Trophoblast cell (in vitro differentiated cells and primary cell): ENCODE data around the gene RBMY1E. TPM values are rescaled to one million over a fixed set of nuclear protein-coding genes. Genes with fewer than 3 reads are reported as not detected.
"Not testable (repeated sequence)": the region's sequence is repeated elsewhere in the genome, so short reads cannot be mapped to it uniquely, and the experiment has no call there.

ENCODE experiments used
- DNase-seq, 2 donors: peaks; one replicate each; pipeline ENCODE4 v3.0.0-alpha.2; 2016
- H2AFZ ChIP-seq: 2 replicates; pipeline ENCODE4 v1.6.1; 2013; ENCODE audit warnings: low read length, moderate library complexity, mild to moderate bottlenecking; ENCODE audit not compliant: insufficient read depth, poor library complexity
- H2AK5ac ChIP-seq: 2 replicates; pipeline ENCODE4 v1.6.1; 2013; ENCODE audit warnings: mild to moderate bottlenecking, low read length
- H2BK120ac ChIP-seq: 2 replicates; pipeline ENCODE4 v1.6.1; 2013; ENCODE audit warnings: low read length, mild to moderate bottlenecking, moderate library complexity; ENCODE audit not compliant: insufficient read depth, poor library complexity
- H2BK12ac ChIP-seq: 2 replicates; pipeline ENCODE4 v1.6.1; 2013; ENCODE audit warnings: mild to moderate bottlenecking, low read length, moderate library complexity
- H2BK5ac ChIP-seq: 2 replicates; pipeline ENCODE4 v1.6.1; 2013; ENCODE audit warnings: low read length, low read depth, moderate library complexity, mild to moderate bottlenecking; ENCODE audit not compliant: poor library complexity
- H3K14ac ChIP-seq: 2 replicates; pipeline ENCODE4 v1.6.1; 2013; ENCODE audit warnings: mild to moderate bottlenecking, low read length
- H3K18ac ChIP-seq: 2 replicates; pipeline ENCODE4 v1.6.1; 2013; ENCODE audit warnings: mild to moderate bottlenecking, low read length
- H3K23ac ChIP-seq: 2 replicates; pipeline ENCODE4 v1.6.1; 2013; ENCODE audit warnings: low read length
- H3K27ac ChIP-seq: 2 replicates; pipeline ENCODE4 v1.5.1; 2013; ENCODE audit warnings: low read depth, mild to moderate bottlenecking, inconsistent platforms, low read length, moderate library complexity
- H3K27me3 ChIP-seq: 2 replicates; pipeline ENCODE4 v1.6.1; 2013; ENCODE audit warnings: inconsistent platforms, mild to moderate bottlenecking, low read length, moderate library complexity; ENCODE audit not compliant: insufficient read depth
- H3K36me3 ChIP-seq, 2 experiments: 1 replicate in 1 of 2; 2 replicates in 1 of 2; pipeline ENCODE4 v1.6.1; 2013; ENCODE audit warnings: low read length in 2 of 2, mild to moderate bottlenecking in 2 of 2, moderate library complexity in 1 of 2; ENCODE audit not compliant: insufficient read depth in 2 of 2, control insufficient read depth in 1 of 2
- H3K4ac ChIP-seq: 2 replicates; pipeline ENCODE4 v1.6.1; 2013; ENCODE audit warnings: low read depth, mild to moderate bottlenecking, low read length, moderate library complexity
- H3K4me1 ChIP-seq, 2 experiments: 1 replicate in 1 of 2; 2 replicates in 1 of 2; pipeline ENCODE4 v1.6.1; 2013; ENCODE audit warnings: low read length in 2 of 2, mild to moderate bottlenecking in 2 of 2, moderate library complexity in 1 of 2; ENCODE audit not compliant: insufficient read depth in 2 of 2, control insufficient read depth in 1 of 2
- H3K4me2 ChIP-seq: 2 replicates; pipeline ENCODE4 v1.6.1; 2013; ENCODE audit warnings: inconsistent platforms, mild to moderate bottlenecking, low read length, moderate library complexity
- H3K4me3 ChIP-seq: 2 replicates; pipeline ENCODE4 v1.5.1; 2013; ENCODE audit warnings: mild to moderate bottlenecking, low read depth, low read length, inconsistent platforms
- H3K79me1 ChIP-seq: one replicate; pipeline ENCODE4 v1.6.1; 2013; ENCODE audit warnings: low read length
- H3K79me2 ChIP-seq: 2 replicates; pipeline ENCODE4 v1.6.1; 2013; ENCODE audit warnings: low read length, mild to moderate bottlenecking; ENCODE audit not compliant: control insufficient read depth, insufficient read depth, poor library complexity
- H3K9ac ChIP-seq: 2 replicates; pipeline ENCODE4 v1.6.1; 2013; ENCODE audit warnings: mild to moderate bottlenecking, low read length
- H3K9me3 ChIP-seq: 2 replicates; pipeline ENCODE4 v1.6.1; 2013; ENCODE audit warnings: low read depth, mild to moderate bottlenecking, control low read depth, inconsistent platforms, low read length; ENCODE audit not compliant: insufficient read depth
- H4K12ac ChIP-seq: 2 replicates; pipeline ENCODE4 v1.6.1; 2013; ENCODE audit warnings: low read depth, mild to moderate bottlenecking, low read length, moderate library complexity
- H4K8ac ChIP-seq: 2 replicates; pipeline ENCODE4 v1.6.1; 2013; ENCODE audit warnings: low read depth, mild to moderate bottlenecking, low read length, moderate library complexity
- H4K91ac ChIP-seq: one replicate; pipeline ENCODE4 v1.6.1; 2013; ENCODE audit warnings: low read depth, mild to moderate bottlenecking, low read length, moderate library complexity
- WGBS: extraction: QIAGEN DNeasy Blood & Tissue Kit; methylation state at CpG from one replicate; pipeline ENCODE4 v1.1.7; 2013; ENCODE audit warnings: missing lambda C conversion rate; ENCODE audit not compliant: insufficient read length, insufficient coverage; ENCODE audit errors: extremely low coverage; 5-methylcytosine and 5-hydroxymethylcytosine counted together
- polyA plus RNA-seq: library from polyadenylated mRNA; stranded (reverse); fragments of 200-250 nt; gene quantifications from 2 replicates; pipeline ENCODE4 v1.2.3, GENCODE V29; 2013

RBMY1E gene
- not detected in 2 replicates for polyA plus RNA-seq

- H3K18ac ChIP-seq = not testable (repeated sequence)
Measured at GRCh38 chrY:21917932-21918331, at the start of gene RBMY1E. Gene RBMY1E, minus strand, starts transcription at chrY:21918032. Its CDS starts 1,978 bp downstream, at chrY:21916054.

DNA sequence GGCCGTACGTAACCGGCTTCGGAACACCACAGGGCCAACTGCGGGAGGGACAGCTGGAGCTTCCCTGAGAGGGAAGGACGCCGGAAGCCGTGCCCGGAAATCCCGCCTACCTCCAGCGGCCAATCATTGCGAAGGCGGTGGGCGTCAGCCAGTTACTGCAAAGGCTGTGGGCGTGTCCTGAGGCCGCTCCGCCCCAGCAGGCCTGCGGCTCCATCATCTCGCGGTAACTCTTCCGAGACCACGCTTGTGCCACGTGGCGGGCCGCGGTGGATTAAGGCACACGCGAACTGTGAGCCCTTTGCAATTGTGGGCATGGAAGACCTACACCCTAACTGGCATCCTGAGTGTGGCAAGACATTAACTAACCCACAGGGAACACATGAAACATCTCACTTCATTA is 23.4 kb downstream of the RBMY1E start, which contains the start of gene RBMY1D:
TSS of gene RBMY1D (minus strand) at position 101 of the 400 bp plus-strand sequence. CDS start 2,013 bp downstream, outside the sequence.
- not testable (repeated sequence) for H3K14ac ChIP-seq

More at GRCh38 chrY:21917932-21918331, at the start of gene RBMY1E:
- not testable (repeated sequence) for H4K91ac ChIP-seq, H3K36me3 ChIP-seq, H3K79me2 ChIP-seq, H2AK5ac ChIP-seq, H3K4me1 ChIP-seq, H2BK120ac ChIP-seq, H3K4ac ChIP-seq, H3K14ac ChIP-seq, H2BK5ac ChIP-seq, H3K4me2 ChIP-seq, H2BK12ac ChIP-seq, H4K12ac ChIP-seq, H2AFZ ChIP-seq, H3K9ac ChIP-seq, DNase-seq, H3K27me3 ChIP-seq, H3K27ac ChIP-seq, H3K4me3 ChIP-seq, H3K23ac ChIP-seq, H3K79me1 ChIP-seq, H3K9me3 ChIP-seq, H4K8ac ChIP-seq
- no CpG with 5 or more reads among the region's 29 CpGs for WGBS

GRCh38 chrY:21869407-21870076 is 48.3 kb downstream of the RBMY1E start:
- not testable (repeated sequence) for H4K12ac ChIP-seq, H2BK120ac ChIP-seq, H3K9me3 ChIP-seq, H2BK5ac ChIP-seq, H3K36me3 ChIP-seq, DNase-seq, H3K27ac ChIP-seq, H3K4me1 ChIP-seq, H4K8ac ChIP-seq, H3K9ac ChIP-seq, H3K4me3 ChIP-seq, H3K27me3 ChIP-seq, H3K23ac ChIP-seq, H2BK12ac ChIP-seq, H4K91ac ChIP-seq, H3K79me1 ChIP-seq, H2AK5ac ChIP-seq, H2AFZ ChIP-seq, H3K14ac ChIP-seq, H3K79me2 ChIP-seq, H3K4ac ChIP-seq, H3K18ac ChIP-seq, H3K4me2 ChIP-seq
- WGBS = no CpG with 5 or more reads among the region's 5 CpGs

More for the DNA sequence above, 23.4 kb downstream of the RBMY1E start, which contains the start of gene RBMY1D:
- H2BK120ac ChIP-seq, H3K79me1 ChIP-seq, H3K9ac ChIP-seq, H2AK5ac ChIP-seq, H2BK5ac ChIP-seq, H3K4ac ChIP-seq, H4K91ac ChIP-seq, H4K12ac ChIP-seq, H4K8ac ChIP-seq, H3K18ac ChIP-seq, H3K79me2 ChIP-seq, DNase-seq, H3K4me1 ChIP-seq, H2BK12ac ChIP-seq, H3K9me3 ChIP-seq, H3K27me3 ChIP-seq, H3K23ac ChIP-seq, H3K4me3 ChIP-seq, H3K4me2 ChIP-seq, H3K36me3 ChIP-seq, H3K27ac ChIP-seq, H2AFZ ChIP-seq: not testable (repeated sequence)
- WGBS = no CpG with 5 or more reads among the region's 28 CpGs
